HG02642 (cell line): Measurements from ENCODE around the gene JUN.
"Not testable (repeated sequence)": the region's sequence is repeated elsewhere in the genome, so short reads cannot be mapped to it uniquely, and the experiment has no call there.

Experiments
- ATAC-seq: cut with Tn5 transposase; IDR thresholded peaks from one replicate; pipeline ENCODE4 v1.9.1; 2021; ENCODE audit warnings: mild to moderate bottlenecking; ENCODE audit not compliant: unreplicated experiment, poor library complexity

Gene JUN

GRCh38 chr1:58809325-58810010 is 25.6 kb upstream of the JUN start:
- no peak for ATAC-seq

DNA sequence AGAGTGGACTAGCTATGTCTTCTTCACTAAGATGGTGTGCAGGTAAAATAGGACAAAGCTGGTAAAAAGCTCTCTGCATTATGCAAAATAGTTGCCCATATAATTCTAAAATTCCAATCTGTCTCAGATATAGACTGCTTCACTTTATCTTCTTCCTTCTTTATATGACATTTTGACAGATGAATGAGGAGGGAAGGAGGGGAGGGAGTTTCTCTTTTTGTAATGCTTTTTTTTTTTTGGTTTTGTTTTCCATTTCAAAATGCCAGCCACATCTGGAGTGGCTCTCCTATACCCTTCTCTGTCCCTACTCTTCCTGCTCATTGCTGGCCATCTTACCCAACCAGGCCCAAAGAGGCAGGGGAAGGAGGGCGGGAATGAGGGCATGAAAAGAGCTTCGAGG is 24.2 kb upstream of the JUN start:
- ATAC-seq: no peak

DNA sequence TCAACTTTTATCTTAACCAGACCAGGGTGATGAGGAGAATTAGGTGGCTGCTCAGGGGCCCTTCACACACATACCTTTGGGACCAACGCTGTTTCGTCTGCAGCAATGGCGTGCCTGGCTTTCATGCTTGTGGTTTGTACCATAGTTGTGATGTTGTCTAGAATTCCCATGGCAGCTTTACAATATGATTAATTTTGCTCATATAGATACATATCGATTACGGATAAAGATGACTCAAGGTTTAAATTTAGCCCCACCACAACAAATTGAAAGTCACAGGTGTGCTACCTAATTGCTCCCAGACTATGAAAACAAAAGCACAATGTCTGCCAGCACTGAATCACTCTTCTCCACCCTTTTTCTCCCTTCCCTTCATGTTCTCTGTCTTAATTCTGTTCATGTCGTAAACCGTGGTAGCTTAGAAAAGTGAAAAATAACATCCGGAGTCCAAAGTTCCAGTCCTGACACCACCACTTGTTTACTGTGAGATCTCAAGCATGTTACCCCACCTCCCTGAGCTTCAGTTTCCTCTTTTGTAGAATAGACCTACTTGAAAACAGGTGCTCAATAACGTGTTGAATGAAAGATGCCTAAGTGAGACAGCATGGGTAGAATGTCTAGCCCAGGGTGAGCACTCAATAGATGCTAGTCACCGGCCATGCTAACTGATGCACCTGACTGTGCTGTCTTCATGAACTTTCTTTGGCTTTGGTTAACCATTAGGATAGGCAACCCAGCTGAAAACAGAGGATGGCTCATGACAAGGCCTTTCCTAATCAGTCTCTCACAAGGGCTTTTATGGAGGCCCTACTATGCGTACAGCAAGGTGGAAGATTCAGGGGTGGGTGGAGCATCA is 22.1 kb upstream of the JUN start:
- peak; percentile 68 for ATAC-seq

DNA sequence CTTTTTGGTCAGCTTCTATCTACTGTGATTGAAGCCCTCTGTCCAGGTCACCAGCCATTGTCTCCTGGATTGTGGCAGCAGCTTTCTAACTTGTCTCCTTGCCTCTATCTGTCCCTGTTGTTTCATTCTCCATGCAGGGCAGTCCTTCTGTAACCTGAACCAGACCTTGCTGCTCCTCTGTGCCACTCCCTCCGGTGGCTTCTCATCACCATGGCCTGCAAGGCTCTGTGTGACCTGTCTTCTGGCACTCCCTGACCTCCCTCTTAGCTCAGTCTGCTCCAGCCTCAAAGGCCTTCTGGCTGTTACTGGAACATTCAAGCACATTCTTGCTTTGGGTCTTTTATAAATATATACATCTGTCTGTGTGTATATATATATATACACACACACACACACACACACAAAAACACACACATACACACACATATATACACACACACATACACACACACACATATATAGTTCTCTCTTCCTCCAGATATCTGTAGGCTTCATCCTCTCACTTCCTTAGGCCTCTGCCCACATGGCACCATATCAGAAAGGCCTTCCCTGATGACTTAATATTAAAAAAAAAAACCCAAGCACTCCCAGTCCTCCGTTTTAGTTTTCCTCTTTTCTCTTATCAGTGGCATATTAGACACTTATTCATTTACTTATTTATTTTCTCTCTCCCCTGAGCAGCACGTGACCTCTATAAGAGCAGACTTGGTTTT is 21.2 kb upstream of the JUN start:
- ATAC-seq: no peak

GRCh38 chr1:58803858-58804257 is 20.0 kb upstream of the JUN start:
- ATAC-seq: no peak

DNA sequence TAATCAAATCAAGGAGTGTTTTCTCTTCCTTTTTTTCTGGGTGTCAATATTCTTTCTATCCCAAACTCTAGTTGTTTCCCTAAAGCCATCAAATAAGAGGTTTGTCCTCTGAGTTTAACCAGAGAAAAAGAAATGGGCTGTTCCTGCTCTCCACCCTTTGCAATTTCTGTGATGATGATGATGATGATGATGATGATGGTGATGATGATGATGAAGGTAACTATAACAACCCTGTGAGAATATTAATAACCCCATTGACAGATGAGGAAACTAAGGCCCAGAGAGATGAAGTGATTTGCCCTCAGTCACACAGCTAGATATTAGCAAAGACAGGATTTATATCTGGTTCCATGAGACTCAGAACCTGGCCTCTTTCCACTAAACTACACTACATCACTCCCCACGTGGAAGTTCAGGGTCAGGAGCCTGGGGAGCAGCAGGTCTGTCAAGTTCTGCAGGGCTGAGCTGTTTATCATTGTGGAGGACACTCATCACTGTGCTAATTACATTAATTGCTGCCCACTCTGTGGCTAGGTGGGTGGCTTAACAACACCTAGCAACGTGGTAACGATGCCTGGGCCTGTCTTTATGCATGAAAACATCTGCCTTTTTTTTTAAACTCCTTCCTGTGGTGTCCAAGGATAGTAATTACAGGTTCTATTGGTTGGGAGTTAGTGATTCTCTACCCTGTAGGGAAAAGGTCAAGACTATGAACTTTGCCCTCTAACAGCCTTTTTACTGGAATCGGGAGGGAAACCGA is 19.0 kb upstream of the JUN start:
- no peak for ATAC-seq

- not testable (repeated sequence) for ATAC-seq
These were observed 17.4 kb upstream of the JUN start for GRCh38 chr1:58801286-58801685.

DNA sequence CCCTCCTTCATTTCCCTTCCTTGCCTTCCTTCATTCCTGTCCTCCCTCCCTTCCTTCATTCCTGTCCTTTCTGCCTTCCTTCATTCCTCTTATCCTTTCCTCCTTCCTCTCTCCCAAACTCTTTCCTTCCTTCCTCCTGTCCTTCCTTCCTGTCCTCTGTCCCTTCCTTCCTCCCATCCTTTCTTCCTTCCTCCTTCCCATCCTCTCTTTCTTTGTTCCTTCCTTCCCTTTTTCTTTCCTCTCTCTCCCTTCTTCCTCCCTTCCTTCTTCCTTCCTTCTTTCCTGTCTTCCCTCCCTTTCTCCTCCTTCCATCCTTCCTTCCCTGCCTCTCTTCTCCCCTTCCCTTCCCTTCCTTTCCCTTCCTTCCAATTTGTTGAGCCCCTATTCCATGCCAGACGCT is 15.8 kb upstream of the JUN start:
- ATAC-seq: no peak

GRCh38 chr1:58798910-58799442 is 15.1 kb upstream of the JUN start:
- no peak for ATAC-seq

- ATAC-seq: no peak
These were observed 12.6 kb upstream of the JUN start for GRCh38 chr1:58796416-58796815.

GRCh38 chr1:58794585-58794984 is 10.7 kb upstream of the JUN start:
- ATAC-seq: no peak

GRCh38 chr1:58792846-58793245 is 9.0 kb upstream of the JUN start:
- ATAC-seq: no peak

DNA sequence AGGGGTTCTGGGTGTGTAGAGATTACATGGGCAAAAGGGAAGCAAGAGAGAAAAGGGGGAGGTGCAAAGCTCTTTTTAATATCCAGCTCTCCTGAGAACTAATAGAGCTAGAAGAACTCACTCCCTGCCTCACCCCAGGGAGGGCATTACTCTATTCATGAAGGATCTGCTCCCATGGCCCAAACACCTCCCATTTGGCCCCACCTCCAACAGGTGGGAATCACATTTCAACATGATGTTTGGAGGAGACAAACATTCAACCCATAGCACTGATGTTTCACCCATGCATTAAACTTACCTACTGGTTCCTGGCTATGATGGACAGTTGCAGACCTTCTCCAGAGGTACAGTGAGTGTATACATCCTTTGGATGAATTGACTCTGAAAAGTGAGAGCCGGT is 7.3 kb upstream of the JUN start:
- no peak for ATAC-seq

DNA sequence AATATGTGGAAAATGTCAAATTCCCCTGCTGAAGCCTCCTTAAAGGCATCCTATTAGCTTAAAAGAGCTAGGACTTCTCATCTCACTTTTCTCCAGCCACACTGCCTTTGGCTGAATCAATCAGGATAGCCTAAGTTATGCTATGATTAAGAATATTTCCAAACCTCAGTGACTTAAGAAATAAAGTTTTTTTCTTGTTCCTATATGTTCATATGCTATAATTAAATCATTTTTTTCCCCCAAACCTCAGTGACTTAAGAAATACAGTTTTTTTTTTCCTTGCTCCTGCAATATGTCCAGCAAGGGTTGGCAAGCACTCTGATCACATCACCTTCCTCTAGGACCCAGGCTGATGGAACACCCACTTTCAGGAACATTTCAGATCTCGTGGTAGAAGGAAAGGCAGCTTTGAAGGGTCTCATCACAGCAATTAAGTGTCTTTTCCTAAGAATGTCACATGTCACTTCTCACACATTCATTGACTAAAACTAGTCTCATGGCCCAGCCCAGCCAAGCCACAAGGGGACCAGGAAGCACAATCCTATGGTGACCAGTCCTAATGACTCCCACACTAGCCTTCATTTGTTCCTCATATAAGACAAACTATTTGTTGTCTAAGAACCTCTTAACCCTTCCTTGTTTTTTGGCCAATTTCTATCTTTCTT is 6.3 kb upstream of the JUN start:
- no peak for ATAC-seq

DNA sequence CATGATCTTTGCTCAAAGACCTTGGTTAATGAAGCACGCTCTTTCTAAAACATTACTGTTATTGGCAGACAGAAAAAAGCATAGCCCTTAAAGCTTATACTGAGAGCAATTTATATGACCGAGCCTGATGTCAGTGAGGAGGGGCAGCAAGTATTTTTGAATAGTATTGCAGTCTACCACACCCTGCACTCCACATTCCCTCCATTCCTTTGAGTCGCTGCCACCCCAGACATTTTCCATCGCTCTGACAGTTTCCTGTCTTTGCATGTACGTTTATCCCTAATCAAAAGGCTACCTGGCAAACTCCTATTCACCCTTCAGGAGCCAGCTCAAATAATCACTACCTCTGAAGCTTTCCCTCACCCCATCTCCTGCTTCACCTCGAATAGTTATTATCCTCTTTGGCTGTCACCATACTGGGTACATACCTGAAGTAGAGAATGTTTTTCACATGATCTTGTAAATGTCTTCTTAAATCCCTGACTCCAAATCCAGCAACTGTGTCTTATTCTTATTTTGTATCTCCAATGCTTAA is 5.5 kb upstream of the JUN start:
- no peak for ATAC-seq

DNA sequence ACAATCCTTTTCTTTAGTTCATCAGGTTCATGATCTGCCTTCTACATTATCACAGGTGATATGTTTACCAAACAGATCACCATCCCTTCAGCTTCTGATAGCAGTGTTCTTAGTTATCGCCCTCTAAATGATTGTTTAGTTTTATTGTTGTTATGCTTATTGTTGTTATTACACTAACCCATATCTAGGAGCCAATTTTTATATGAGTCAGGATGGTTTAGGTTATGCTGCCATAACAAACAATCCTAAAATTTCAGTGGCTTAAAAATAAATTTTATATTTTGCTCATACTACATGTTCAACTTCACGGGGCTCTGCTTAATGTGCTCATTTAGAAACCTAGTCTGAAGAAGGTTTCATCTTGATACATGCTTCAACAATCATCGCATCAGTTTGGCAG is 4.4 kb upstream of the JUN start:
- ATAC-seq: no peak

GRCh38 chr1:58786927-58787245 is 3.0 kb upstream of the JUN start:
- ATAC-seq: no peak

DNA sequence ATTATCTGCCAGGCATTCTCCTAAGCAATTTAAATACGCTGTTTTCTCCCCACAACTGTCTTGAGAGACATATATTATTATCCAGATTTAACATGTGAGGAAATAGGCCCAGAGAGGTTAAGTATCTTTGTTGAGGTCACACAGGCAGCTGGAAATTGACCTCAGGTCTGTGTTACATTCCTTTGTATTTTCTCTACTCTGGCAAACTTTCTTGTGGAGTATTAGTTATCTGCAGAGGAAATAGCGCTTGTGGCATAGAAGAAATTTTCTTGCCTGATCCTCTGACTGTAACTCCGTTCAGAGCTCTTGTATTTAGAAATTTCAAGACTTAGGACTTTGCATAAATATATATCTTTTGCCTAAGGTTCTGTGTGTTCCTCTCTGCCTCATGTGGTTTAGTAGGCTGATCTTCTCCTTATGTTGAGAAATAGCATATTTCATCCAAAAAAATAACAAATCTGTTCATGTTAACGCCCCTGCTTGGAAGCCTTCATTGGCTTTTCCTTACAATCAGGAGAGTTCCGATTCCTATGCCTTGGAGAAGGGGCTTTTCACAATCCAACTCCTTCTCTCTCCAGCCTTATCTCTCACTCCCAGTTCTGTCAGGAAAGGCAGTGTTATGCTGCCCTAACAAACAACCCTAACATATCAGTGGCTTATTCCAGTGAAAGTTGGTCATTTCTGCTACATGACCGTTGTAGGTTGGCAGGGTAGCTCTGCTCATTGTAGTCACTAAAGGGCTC is 2.5 kb upstream of the JUN start:
- no peak for ATAC-seq

DNA sequence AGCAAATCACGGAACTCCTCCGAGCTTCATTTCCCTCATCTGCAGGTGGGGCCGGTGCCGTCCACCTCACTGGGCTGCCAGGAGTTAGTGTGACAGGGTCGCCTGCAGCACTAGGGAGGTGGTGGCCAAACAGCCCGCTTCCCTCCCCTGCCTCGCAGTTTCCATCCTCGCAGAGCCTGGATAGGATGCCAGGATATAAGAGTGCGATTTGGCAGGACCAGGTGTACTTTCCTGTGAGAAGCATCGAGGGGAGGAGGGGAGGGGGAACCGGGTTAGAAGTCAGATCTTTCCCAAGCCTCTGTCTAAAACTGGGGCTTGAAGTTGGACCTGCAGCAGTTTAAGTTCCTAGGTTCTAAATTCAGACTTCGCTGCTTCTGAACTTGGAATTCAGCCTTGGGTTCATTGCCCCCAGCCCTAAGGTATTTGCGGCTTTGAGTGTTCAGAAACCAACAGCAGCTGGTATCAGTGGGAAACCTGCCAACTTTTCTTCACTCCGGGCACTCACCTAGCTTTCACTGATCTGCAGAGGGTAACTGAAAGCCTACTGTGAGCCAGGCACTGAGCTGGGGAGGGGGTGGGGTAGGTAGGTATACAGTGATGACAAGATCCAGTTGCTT is 1.7 kb upstream of the JUN start:
- no peak for ATAC-seq
